ENCODE results near the gene NRP2. TPM values are rescaled to one million over a fixed set of nuclear protein-coding genes. Genes with fewer than 3 reads are reported as not detected.

The NRP2 gene
- polyA plus RNA-seq, 2 of the 4 experiments (the other 2 are of a cell fraction): 144 to 159 TPM

GRCh38 chr2:205814039-205814364 lies 131.7 kb downstream of the NRP2 start:
- no peak overlapping the region for H3K27ac ChIP-seq
- no peak overlapping the region for H3K4me3 ChIP-seq
- FAIRE-seq (no peak), ATAC-seq (no peak), DNase-seq (ENCODE audit: low read depth in 1 of 2, low spot score in 1 of 2) (no peak)
- H3K4me1 ChIP-seq: no peaks in the 10 kb centered on the region
- H3K4me2 ChIP-seq: no peak overlapping the region
- 8% methylated on average over 1 of the region's 1 CpG for WGBS (ENCODE audit: missing lambda C conversion rate)
- TF ChIP-seq FOSB (CRISPR knock-in tag; IDR thresholded peaks at IDR 0.05) (no peak), ELK1 (IDR thresholded peaks at IDR 0.05; ENCODE audit: low read depth, low read length) (no peak), RAD21 (conservative IDR thresholded peaks at IDR 0.05 in 1 of 2, IDR thresholded peaks at IDR 0.05 in 1 of 2) (no peak), NR3C1 (IDR thresholded peaks at IDR 0.05) (no peak)
- TF ChIP-seq, protein P1, sequence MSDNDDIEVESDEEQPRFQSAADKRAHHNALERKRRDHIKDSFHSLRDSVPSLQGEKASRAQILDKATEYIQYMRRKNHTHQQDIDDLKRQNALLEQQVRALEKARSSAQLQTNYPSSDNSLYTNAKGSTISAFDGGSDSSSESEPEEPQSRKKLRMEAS (IDR thresholded peaks at IDR 0.05): no peak
- ChIA-PET POLR2A (no interaction called here), CTCF (no interaction called here)
- H3K9me3 ChIP-seq: no peaks in the 10 kb centered on the region

DNA sequence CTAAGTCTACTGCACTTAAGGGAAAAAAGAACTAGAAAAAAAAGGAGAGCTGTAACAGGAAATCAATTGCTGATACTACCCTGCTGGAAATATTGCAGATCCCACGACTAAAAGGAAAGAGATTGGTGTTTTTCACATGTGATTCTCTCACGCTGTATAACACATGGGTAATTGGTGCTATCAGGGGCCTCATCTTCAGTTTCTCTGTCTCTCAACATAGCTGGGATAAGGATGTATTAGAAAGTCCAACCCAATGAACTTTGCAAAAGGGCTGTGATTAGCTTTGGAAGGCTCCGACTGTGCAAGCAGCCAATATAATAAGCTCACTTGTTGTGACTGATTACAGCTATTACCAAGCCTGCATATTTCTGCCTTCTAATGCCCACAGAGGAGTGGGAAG lies 133.4 kb downstream of the NRP2 start:
- Histone ChIP-seq H3K4me2 (no peak overlapping the region), H3K9me3 (no peaks in the 10 kb centered on the region), H3K4me3 (no peak overlapping the region), H3K4me1 (no peaks in the 10 kb centered on the region), H3K27ac (no peak overlapping the region)
- TF ChIP-seq ESRRA (IDR thresholded peaks at IDR 0.05; ENCODE audit: borderline replicate concordance, low read length) (no peak), SREBF2 (IDR thresholded peaks at IDR 0.05) (no peak), EHF (CRISPR knock-in tag; IDR thresholded peaks at IDR 0.05) (no peak), MAFK (IDR thresholded peaks at IDR 0.05; ENCODE audit: partially characterized antibody) (no peak), FOSL2 (IDR thresholded peaks at IDR 0.05) (no peak), FOSL2 (CRISPR knock-in tag; IDR thresholded peaks at IDR 0.05) (no peak), NFE2L2 (conservative IDR thresholded peaks at IDR 0.05; ENCODE audit: low read length) (no peak), RNF2 (IDR thresholded peaks at IDR 0.05; ENCODE audit: borderline replicate concordance, low read depth) (no peak)
- TF ChIP-seq, protein P2, sequence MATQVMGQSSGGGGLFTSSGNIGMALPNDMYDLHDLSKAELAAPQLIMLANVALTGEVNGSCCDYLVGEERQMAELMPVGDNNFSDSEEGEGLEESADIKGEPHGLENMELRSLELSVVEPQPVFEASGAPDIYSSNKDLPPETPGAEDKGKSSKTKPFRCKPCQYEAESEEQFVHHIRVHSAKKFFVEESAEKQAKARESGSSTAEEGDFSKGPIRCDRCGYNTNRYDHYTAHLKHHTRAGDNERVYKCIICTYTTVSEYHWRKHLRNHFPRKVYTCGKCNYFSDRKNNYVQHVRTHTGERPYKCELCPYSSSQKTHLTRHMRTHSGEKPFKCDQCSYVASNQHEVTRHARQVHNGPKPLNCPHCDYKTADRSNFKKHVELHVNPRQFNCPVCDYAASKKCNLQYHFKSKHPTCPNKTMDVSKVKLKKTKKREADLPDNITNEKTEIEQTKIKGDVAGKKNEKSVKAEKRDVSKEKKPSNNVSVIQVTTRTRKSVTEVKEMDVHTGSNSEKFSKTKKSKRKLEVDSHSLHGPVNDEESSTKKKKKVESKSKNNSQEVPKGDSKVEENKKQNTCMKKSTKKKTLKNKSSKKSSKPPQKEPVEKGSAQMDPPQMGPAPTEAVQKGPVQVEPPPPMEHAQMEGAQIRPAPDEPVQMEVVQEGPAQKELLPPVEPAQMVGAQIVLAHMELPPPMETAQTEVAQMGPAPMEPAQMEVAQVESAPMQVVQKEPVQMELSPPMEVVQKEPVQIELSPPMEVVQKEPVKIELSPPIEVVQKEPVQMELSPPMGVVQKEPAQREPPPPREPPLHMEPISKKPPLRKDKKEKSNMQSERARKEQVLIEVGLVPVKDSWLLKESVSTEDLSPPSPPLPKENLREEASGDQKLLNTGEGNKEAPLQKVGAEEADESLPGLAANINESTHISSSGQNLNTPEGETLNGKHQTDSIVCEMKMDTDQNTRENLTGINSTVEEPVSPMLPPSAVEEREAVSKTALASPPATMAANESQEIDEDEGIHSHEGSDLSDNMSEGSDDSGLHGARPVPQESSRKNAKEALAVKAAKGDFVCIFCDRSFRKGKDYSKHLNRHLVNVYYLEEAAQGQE (IDR thresholded peaks at IDR 0.05): no peak
- ChIA-PET CTCF (interaction anchor here (0.9 to 1.3 kb wide), 3 partner anchors 12 to 15 kb away, joined by 3 to 4 read pairs (median 4); no protein-coding TSS in a partner anchor), POLR2A (no interaction called here)
- WGBS (ENCODE audit: missing lambda C conversion rate): 61% methylated on average over 3 of the region's 3 CpGs
- no peak for FAIRE-seq
- no peak for DNase-seq (ENCODE audit: low read depth in 1 of 2, low spot score in 1 of 2)
- no peak for ATAC-seq

DNA sequence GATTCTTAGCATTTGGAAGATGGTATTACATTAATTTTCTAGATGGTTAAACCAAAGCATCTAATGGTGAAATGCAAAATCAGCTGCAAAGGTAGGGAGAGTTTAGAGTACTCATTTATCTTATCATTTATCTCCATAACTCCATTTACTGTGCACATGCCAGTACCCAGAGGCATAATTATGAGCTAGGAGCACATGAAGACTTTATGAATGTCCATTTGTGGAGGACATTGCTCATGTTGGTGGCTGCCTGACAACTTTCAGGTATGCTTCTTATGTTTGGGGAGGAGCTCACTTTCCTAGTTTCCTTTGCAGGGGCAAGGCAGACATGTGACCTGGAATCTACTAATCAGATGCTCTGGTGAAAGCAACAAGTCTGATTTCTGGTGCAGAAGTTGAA lies 134.0 kb downstream of the NRP2 start:
- H3K9me3 ChIP-seq: no peaks in the 10 kb centered on the region
- DNase-seq (ENCODE audit: low read depth in 1 of 2, low spot score in 1 of 2) (no peak), FAIRE-seq (no peak), ATAC-seq (no peak)
- no peak overlapping the region for H3K4me3 ChIP-seq
- no peak overlapping the region for H3K4me2 ChIP-seq
- H3K4me1 ChIP-seq: no peaks in the 10 kb centered on the region
- ChIA-PET CTCF (interaction anchor here (0.9 to 1.3 kb wide), 3 partner anchors 11 to 16 kb away, joined by 3 to 4 read pairs (median 4); no protein-coding TSS in a partner anchor), POLR2A (no interaction called here)
- H3K27ac ChIP-seq: no peak overlapping the region
- TF ChIP-seq PHF8 (IDR thresholded peaks at IDR 0.05; ENCODE audit: borderline replicate concordance, low read depth) (no peak), ELK1 (IDR thresholded peaks at IDR 0.05; ENCODE audit: low read depth, low read length) (no peak), CTCF (IDR thresholded peaks at IDR 0.05) (no peak), POLR2AphosphoS2 (conservative IDR thresholded peaks at IDR 0.05; ENCODE audit: low read length) (no peak), ZSCAN20 (CRISPR knock-in tag; IDR thresholded peaks at IDR 0.05) (no peak), HEYL (CRISPR knock-in tag; IDR thresholded peaks at IDR 0.05) (no peak), ATOH8 (CRISPR knock-in tag; IDR thresholded peaks at IDR 0.05; ENCODE audit: low read depth) (no peak), CHD4 (IDR thresholded peaks at IDR 0.05; ENCODE audit: borderline replicate concordance) (no peak), USF2 (IDR thresholded peaks at IDR 0.05) (no peak), CBX2 (IDR thresholded peaks at IDR 0.05; ENCODE audit: borderline replicate concordance, low read depth) (no peak), ZC3H11A (IDR thresholded peaks at IDR 0.05) (no peak)
- TF ChIP-seq, protein P1 (IDR thresholded peaks at IDR 0.05): no peak

All from A549 (cell line).